ENCODE data around the gene LRCOL1.

GRCh38 chr12:132600048-132601032 is 10.0 kb downstream of the LRCOL1 start:
- TF ChIP-seq CTCF (IDR thresholded peaks at IDR 0.05) = peak in 2 of 3 experiments; percentile 43 to 55
- no peak for TF ChIP-seq POLR2A (IDR thresholded peaks at IDR 0.05)
